ENCODE measurements around the gene OR6J1. TPM values are rescaled to one million over a fixed set of nuclear protein-coding genes. Genes with fewer than 3 reads are reported as not detected.
"Not testable (repeated sequence)": the region's sequence is repeated elsewhere in the genome, so short reads cannot be mapped to it uniquely, and the experiment has no call there.

OR6J1 gene
- total and polyA plus RNA-seq, 2 donors (not counting 3 experiments of a cell fraction or from before 2014, with no cell fraction given): not detected

GRCh38 chr14:22686176-22686611, 42.0 kb upstream of the OR6J1 start:
- not testable (repeated sequence) for BruUV-seq (replicated peaks)

GRCh38 chr14:22685467-22685866, 41.3 kb upstream of the OR6J1 start:
- Histone ChIP-seq H3K36me3 (ENCODE audit: control insufficient read depth in 2 of 2, extremely low read depth in 1 of 2, insufficient read depth in 2 of 2, low read length in 2 of 2) (no peaks in the 10 kb centered on the region), H4K20me1 (replicated peaks; ENCODE audit: control insufficient read depth, extremely low read depth, insufficient read depth, low read length) (no peaks in the 10 kb centered on the region), H3K9ac (replicated peaks; ENCODE audit: extremely low read depth, insufficient read depth, low read length) (no peak overlapping the region), H2AFZ (ENCODE audit: low read depth, low read length) (no peak overlapping the region), H3K9me3 (replicated peaks; ENCODE audit: control insufficient read depth, insufficient read depth, low read length) (no peaks in the 10 kb centered on the region), H3K79me2 (ENCODE audit: control insufficient read depth, insufficient read depth, low read length) (no peaks in the 10 kb centered on the region), H3K27me3 (ENCODE audit: control insufficient read depth in 2 of 2, insufficient read depth in 2 of 2, low read length in 2 of 2) (no peaks in the 10 kb centered on the region), H3K27ac (ENCODE audit: insufficient read depth, low read depth, low read length) (no peak overlapping the region), H3K4me3 (replicated peaks in 1 of 3; ENCODE audit: insufficient read depth in 1 of 3, low read depth in 1 of 3, low read length in 3 of 3) (no peak overlapping the region), H3K9me1 (replicated peaks; ENCODE audit: control insufficient read depth, extremely low read depth, insufficient read depth, low read length) (no peaks in the 10 kb centered on the region), H3K4me1 (ENCODE audit: control insufficient read depth, extremely low read depth, insufficient read depth, low read length) (peaks cover 18% of the 10 kb centered on the region), H3K4me2 (ENCODE audit: insufficient read depth, low read length) (no peak overlapping the region)
- dilution Hi-C loops (cut with MboI; ENCODE audit: extremely low pct_ligation_motif_present, low sequenced_read_pairs): no loop called here
- BruUV-seq (replicated peaks): no TSS peak
- ChIA-PET POLR2A (no interaction called here), CTCF (interaction anchor here (0.7 to 3.4 kb wide), 6 partner anchors 17 to 165 kb away, joined by 3 to 21 read pairs (median 4); no protein-coding TSS in a partner anchor)
- TF ChIP-seq GATA2 (IDR thresholded peaks at IDR 0.05; ENCODE audit: insufficient read depth, insufficient read length, low read depth, low read length) (peak; percentile 46), POLR2AphosphoS5 (IDR thresholded peaks at IDR 0.05; ENCODE audit: insufficient read depth, low read depth, low read length) (no peak), CTCF (IDR thresholded peaks at IDR 0.05; ENCODE audit: extremely low read depth in 1 of 2, insufficient read depth in 1 of 2, low read depth in 1 of 2, low read length in 2 of 2) (no peak), MAX (IDR thresholded peaks at IDR 0.05; ENCODE audit: insufficient read depth, insufficient read length) (no peak), POLR2A (IDR thresholded peaks at IDR 0.05; ENCODE audit: low read depth, low read length) (no peak), FOS (IDR thresholded peaks at IDR 0.05; ENCODE audit: borderline replicate concordance, insufficient read depth, low read length) (no peak), JUN (IDR thresholded peaks at IDR 0.05; ENCODE audit: borderline replicate concordance, insufficient read depth, insufficient read length, low read depth) (no peak)
- no peak for FAIRE-seq
- no peak for DNase-seq (ENCODE audit: low read depth, low spot score)
- intact Hi-C loops (cut with micrococcal nuclease): no loop called here

More at GRCh38 chr14:22686176-22686611, 42.0 kb upstream of the OR6J1 start:
- H3K9me1 ChIP-seq (replicated peaks; ENCODE audit: control insufficient read depth, extremely low read depth, insufficient read depth, low read length); H3K9ac ChIP-seq (replicated peaks; ENCODE audit: extremely low read depth, insufficient read depth, low read length); DNase-seq (ENCODE audit: low read depth, low spot score); H3K4me2 ChIP-seq (ENCODE audit: insufficient read depth, low read length); H3K36me3 ChIP-seq (ENCODE audit: control insufficient read depth in 2 of 2, extremely low read depth in 1 of 2, insufficient read depth in 2 of 2, low read length in 2 of 2); H3K9me3 ChIP-seq (replicated peaks; ENCODE audit: control insufficient read depth, insufficient read depth, low read length); H4K20me1 ChIP-seq (replicated peaks; ENCODE audit: control insufficient read depth, extremely low read depth, insufficient read depth, low read length); H3K79me2 ChIP-seq (ENCODE audit: control insufficient read depth, insufficient read depth, low read length); FAIRE-seq; H3K27ac ChIP-seq (ENCODE audit: insufficient read depth, low read depth, low read length); intact Hi-C loops (cut with micrococcal nuclease); dilution Hi-C loops (cut with MboI; ENCODE audit: extremely low pct_ligation_motif_present, low sequenced_read_pairs); H3K4me3 ChIP-seq (replicated peaks in 1 of 3; ENCODE audit: insufficient read depth in 1 of 3, low read depth in 1 of 3, low read length in 3 of 3); POLR2A ChIA-PET; H2AFZ ChIP-seq (ENCODE audit: low read depth, low read length); H3K27me3 ChIP-seq (ENCODE audit: control insufficient read depth in 2 of 2, insufficient read depth in 2 of 2, low read length in 2 of 2): not testable (repeated sequence)
- CTCF ChIA-PET: interaction anchor here (0.7 to 3.4 kb wide), 6 partner anchors 18 to 165 kb away, joined by 3 to 21 read pairs (median 4); no protein-coding TSS in a partner anchor
- peaks cover 24% of the 10 kb centered on the region for H3K4me1 ChIP-seq (ENCODE audit: control insufficient read depth, extremely low read depth, insufficient read depth, low read length)

GRCh38 chr14:22683428-22683827, 39.3 kb upstream of the OR6J1 start:
- H3K36me3 ChIP-seq (ENCODE audit: control insufficient read depth in 2 of 2, extremely low read depth in 1 of 2, insufficient read depth in 2 of 2, low read length in 2 of 2); intact Hi-C loops (cut with micrococcal nuclease); H2AFZ ChIP-seq (ENCODE audit: low read depth, low read length); H3K9me3 ChIP-seq (replicated peaks; ENCODE audit: control insufficient read depth, insufficient read depth, low read length); H3K4me3 ChIP-seq (replicated peaks in 1 of 3; ENCODE audit: insufficient read depth in 1 of 3, low read depth in 1 of 3, low read length in 3 of 3); DNase-seq (ENCODE audit: low read depth, low spot score); POLR2A ChIA-PET; H3K9me1 ChIP-seq (replicated peaks; ENCODE audit: control insufficient read depth, extremely low read depth, insufficient read depth, low read length); BruUV-seq (replicated peaks); H3K79me2 ChIP-seq (ENCODE audit: control insufficient read depth, insufficient read depth, low read length); H4K20me1 ChIP-seq (replicated peaks; ENCODE audit: control insufficient read depth, extremely low read depth, insufficient read depth, low read length); FAIRE-seq; H3K9ac ChIP-seq (replicated peaks; ENCODE audit: extremely low read depth, insufficient read depth, low read length); dilution Hi-C loops (cut with MboI; ENCODE audit: extremely low pct_ligation_motif_present, low sequenced_read_pairs); H3K27ac ChIP-seq (ENCODE audit: insufficient read depth, low read depth, low read length); H3K4me1 ChIP-seq (ENCODE audit: control insufficient read depth, extremely low read depth, insufficient read depth, low read length); H3K27me3 ChIP-seq (ENCODE audit: control insufficient read depth in 2 of 2, insufficient read depth in 2 of 2, low read length in 2 of 2); H3K4me2 ChIP-seq (ENCODE audit: insufficient read depth, low read length): not testable (repeated sequence)
- CTCF ChIA-PET: interaction anchor here (0.7 to 3.3 kb wide), 2 partner anchors 25 to 30 kb away, joined by 3 to 21 read pairs; no protein-coding TSS in a partner anchor
